Gastroesophageal sphincter (tissue), 4 donors: ENCODE results near the gene SP7. TPM values are rescaled to one million over a fixed set of nuclear protein-coding genes. Genes with fewer than 3 reads are reported as not detected.

Experiments
- ATAC-seq: fragments of 150-250 bp; one replicate; pipeline ENCODE4 v1.9.1; 2016; ENCODE audit warnings: mild to moderate bottlenecking, moderate library complexity
- H3K27ac ChIP-seq, 4 donors: fragments of 200-600 bp; sonication (generic) in 3 of 4; 1 replicate in 3 of 4; 2 replicates in 1 of 4; pipeline ENCODE4 v1.5.1; 2016 to 2019
- H3K27me3 ChIP-seq: fragments of 200-600 bp; sonication (generic); one replicate; pipeline ENCODE4 v1.5.1; 2019
- H3K36me3 ChIP-seq, 2 donors: fragments of 200-600 bp; sonication (generic); one replicate each; pipeline ENCODE4 v1.5.1; 2019; ENCODE audit warnings: control low read depth in 1 of 2
- H3K4me1 ChIP-seq, 3 donors: fragments of 200-600 bp; sonication (generic); 1 replicate in 2 of 3; 2 replicates in 1 of 3; pipeline ENCODE4 v1.5.1; 2016 to 2019; ENCODE audit warnings: control low read depth in 2 of 3
- H3K4me3 ChIP-seq, 2 donors: fragments of 200-600 bp; sonication (generic); one replicate each; pipeline ENCODE4 v1.5.1; 2019; ENCODE audit warnings: mild to moderate bottlenecking in 1 of 2, moderate library complexity in 1 of 2
- H3K9me3 ChIP-seq, 3 donors: fragments of 200-600 bp; sonication (generic); one replicate each; pipeline ENCODE4 v1.5.1; 2017 to 2019; ENCODE audit warnings: control low read depth in 2 of 3
- CTCF ChIP-seq, 4 experiments: fragments of 200-600 bp in 2 of 4; fragments of 450-650 bp in 2 of 4; sonication (generic) in 1 of 4; IDR thresholded peaks; one replicate each; pipeline ENCODE4 v1.5.1; 2017 to 2019; ENCODE audit warnings: antibody characterized with exemption in 4 of 4, mild to moderate bottlenecking in 2 of 4, moderate library complexity in 2 of 4
- EP300 ChIP-seq: sonication (generic); formaldehyde crosslinking; IDR thresholded peaks from one replicate; pipeline ENCODE4 v1.6.1; 2017; ENCODE audit warnings: antibody characterized with exemption, mild to moderate bottlenecking
- POLR2A ChIP-seq, 2 donors: fragments of 450-650 bp; IDR thresholded peaks; one replicate each; pipeline ENCODE4 v1.6.1; 2017; ENCODE audit warnings: antibody characterized with exemption in 2 of 2, mild to moderate bottlenecking in 2 of 2, moderate library complexity in 1 of 2
- POLR2AphosphoS5 ChIP-seq: sonication (generic); formaldehyde crosslinking; IDR thresholded peaks from one replicate; pipeline ENCODE4 v1.6.1; 2017; ENCODE audit warnings: antibody characterized with exemption
- WGBS, 2 donors: methylation state at CpG; one replicate each; pipeline ENCODE4 v1.1.5; 2018; ENCODE audit warnings: low coverage in 1 of 2; 5-methylcytosine and 5-hydroxymethylcytosine counted together
- total RNA-seq, 4 donors: library from RNA; depleted of rRNA; stranded (reverse); fragments of >200 nt; gene quantifications; one replicate each; pipeline ENCODE4 v1.1.0, GENCODE V29; 2016

The SP7 gene
- total RNA-seq, 4 donors from 2014 or later, result not detected

DNA sequence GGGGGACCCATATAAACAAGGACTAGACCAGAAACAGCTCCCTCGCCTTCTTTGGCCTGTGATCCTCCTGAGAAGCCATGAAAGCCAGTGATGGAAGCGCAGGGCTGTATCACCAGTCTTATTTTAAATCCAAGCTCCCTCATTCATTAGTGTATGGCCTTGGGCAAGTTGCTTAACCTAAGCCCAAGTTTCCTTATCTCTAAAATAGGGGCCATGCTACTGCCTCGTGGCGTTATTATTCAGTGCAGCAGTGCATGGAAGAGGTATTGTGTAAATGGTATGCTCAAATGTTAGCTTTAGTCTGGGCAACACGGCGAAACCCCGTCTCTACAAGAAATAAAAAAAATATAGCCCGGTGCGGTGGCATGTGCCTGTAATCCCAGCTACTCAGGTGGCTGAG is 58.2 kb downstream of the SP7 start:
- WGBS, 2 donors, result 93 to 97% methylated on average over 3 to 4 of the region's 9 CpGs
- Histone ChIP-seq H3K9me3 (no peaks in the 10 kb centered on the region), H3K4me1 (no peaks in the 10 kb centered on the region), H3K4me3 (no peak overlapping the region), H3K27me3 (no peaks in the 10 kb centered on the region), H3K36me3 (no peaks in the 10 kb centered on the region), H3K27ac (no peak overlapping the region)
- TF ChIP-seq EP300 (no peak), POLR2A (IDR thresholded peaks at IDR 0.05) (no peak), POLR2AphosphoS5 (no peak), CTCF (IDR thresholded peaks at IDR 0.05) (no peak)
- ATAC-seq, result no peak

Other genes with a start within 250 kb of the SP7 start
- gene IGFBP6, start 238.7 kb downstream of the SP7 start, total RNA-seq, result 1,000 to 10,000 TPM in 2 of 4 donors, 100 to 1,000 TPM in 2; 632 to 1,838 (median 914) TPM
- gene SOAT2, start 232.9 kb downstream of the SP7 start, total RNA-seq, result under 1 TPM in 1 of 4 donors, not detected in 3; 0.31 TPM
- 10 to 100 TPM; 14.9 to 27.7 (median 17.4) TPM for gene ZNF740, start 155.6 kb downstream of the SP7 start, total RNA-seq
- 10 to 100 TPM; 11.3 to 47.5 (median 24.1) TPM for gene CSAD, start 155.4 kb downstream of the SP7 start, total RNA-seq
- 1 to 10 TPM in 2 of 4 donors, under 1 TPM in 2; 0.40 to 5.8 (median 2.6) TPM for gene ITGB7, start 129.1 kb downstream of the SP7 start, total RNA-seq
- 10 to 100 TPM; 15.6 to 26.6 (median 22.9) TPM for gene RARG, start 104.1 kb downstream of the SP7 start, total RNA-seq
- gene ESPL1, start 68.1 kb downstream of the SP7 start, total RNA-seq, result 1 to 10 TPM in 2 of 4 donors, under 1 TPM in 2; 0.13 to 2.3 (median 0.64) TPM
- 100 to 1,000 TPM; 390 to 782 (median 568) TPM for gene PFDN5, start 40.8 kb downstream of the SP7 start, total RNA-seq
- 10 to 100 TPM; 40.9 to 49.2 (median 46.3) TPM for gene MYG1, start 36.7 kb downstream of the SP7 start, total RNA-seq
- 10 to 100 TPM; 36.4 to 88.9 (median 46.5) TPM for gene AAAS, start 14.7 kb downstream of the SP7 start, total RNA-seq
- 10 to 100 TPM; 68.0 to 80.5 (median 74.0) TPM for gene SP1, start 43.8 kb upstream of the SP7 start, total RNA-seq
- under 1 TPM in 1 of 4 donors, not detected in 3; 0.13 TPM for gene AMHR2, start 87.5 kb upstream of the SP7 start, total RNA-seq
- gene PRR13, start 105.4 kb upstream of the SP7 start, total RNA-seq, result 10 to 100 TPM; 54.2 to 73.2 (median 69.6) TPM
- 100 to 1,000 TPM; 259 to 375 (median 354) TPM for gene PCBP2, start 115.7 kb upstream of the SP7 start, total RNA-seq
- 10 to 100 TPM; 14.8 to 41.9 (median 20.3) TPM for gene MAP3K12, start 163.1 kb upstream of the SP7 start, total RNA-seq
- gene TARBP2, start 164.9 kb upstream of the SP7 start, total RNA-seq, result 10 to 100 TPM; 12.1 to 19.6 (median 17.4) TPM
- not detected for gene NPFF, start 171.1 kb upstream of the SP7 start, total RNA-seq